HG02981 (cell line): ENCODE measurements around the gene OR52E1.

Experiments
- ATAC-seq: cut with Tn5 transposase; IDR thresholded peaks from one replicate; pipeline ENCODE4 v1.9.1; 2021; ENCODE audit warnings: mild to moderate bottlenecking, moderate library complexity; ENCODE audit not compliant: unreplicated experiment

OR52E1 gene

DNA sequence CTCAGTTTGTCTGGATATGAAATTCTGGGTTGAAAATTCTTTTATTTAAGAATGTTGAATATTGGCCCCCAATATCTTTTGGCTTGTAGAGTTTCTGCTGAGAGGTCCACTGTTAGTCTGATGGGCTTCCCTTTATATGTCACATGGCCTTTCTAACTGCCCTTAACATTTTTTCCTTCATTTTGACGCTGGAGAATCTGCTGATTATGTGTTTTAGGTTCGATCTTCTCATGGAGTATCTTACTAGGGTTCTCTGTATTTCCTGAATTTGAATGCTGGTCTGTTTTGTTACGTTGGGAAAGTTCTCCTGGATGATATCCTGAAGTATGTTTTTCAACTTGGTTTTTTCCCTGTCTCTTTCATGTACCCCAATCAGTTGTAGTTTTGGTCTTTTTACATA lies 46.0 kb downstream of the OR52E1 start:
- ATAC-seq = no peak

DNA sequence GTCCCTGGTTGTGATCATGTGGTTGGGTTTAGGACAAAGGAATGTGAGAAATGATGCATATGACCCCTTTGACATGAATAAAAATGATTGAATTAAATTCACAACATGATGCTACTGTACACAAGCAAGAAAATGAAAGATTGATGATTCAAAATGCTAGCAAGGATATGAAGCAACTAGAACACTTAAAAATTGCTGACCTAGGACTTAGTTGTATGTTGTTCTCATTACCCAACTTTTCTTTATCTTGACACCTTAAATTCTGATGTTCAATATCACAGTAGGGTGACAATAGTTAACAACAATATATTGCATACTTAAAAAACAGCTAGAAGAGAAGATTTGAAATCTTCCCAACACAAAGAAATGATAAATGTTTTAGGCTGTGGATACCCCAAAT lies 48.2 kb downstream of the OR52E1 start:
- ATAC-seq = no peak

DNA sequence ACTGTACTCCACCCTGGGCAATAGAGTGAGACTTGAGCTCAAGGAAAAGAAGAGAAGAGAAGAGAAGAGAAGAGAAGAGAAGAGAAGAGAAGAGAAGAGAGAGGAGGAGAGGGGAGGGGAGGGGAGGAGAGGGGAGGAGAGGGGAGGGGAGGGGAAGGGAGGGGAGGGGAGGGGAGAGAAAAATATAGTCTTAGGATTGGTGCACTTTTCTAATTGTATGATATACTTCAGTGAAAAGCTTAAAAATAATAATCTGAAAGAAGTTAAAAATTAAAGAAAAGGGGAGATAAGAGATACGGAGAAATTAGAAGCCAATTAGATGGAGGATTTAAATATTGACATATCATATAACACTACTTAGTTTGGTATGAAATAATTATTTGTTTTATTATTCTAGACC lies 49.5 kb downstream of the OR52E1 start:
- no peak for ATAC-seq
